HCT116 (cell line): ENCODE results near the gene MPV17L2.

ENCODE experiments used
- CEBPB ChIP-seq: IDR thresholded peaks from 2 replicates; pipeline ENCODE4 v1.6.1; 2012; ENCODE audit warnings: low read depth
- CTCF ChIP-seq, 3 experiments: fragments of 200-600 bp in 1 of 3; sonication (generic) in 1 of 3; IDR thresholded peaks in 2 of 3; conservative IDR thresholded peaks in 1 of 3; 2 replicates each; pipeline ENCODE4 v1.5.1; 2012 to 2017; ENCODE audit warnings: low read depth in 2 of 3, low read length in 2 of 3, antibody characterized with exemption in 1 of 3, borderline replicate concordance in 1 of 3, control low read depth in 1 of 3, mild to moderate bottlenecking in 1 of 3, mixed read lengths in 1 of 3, mixed run types in 1 of 3, moderate library complexity in 1 of 3; ENCODE audit not compliant: insufficient read depth in 1 of 3
- ELF1 ChIP-seq: IDR thresholded peaks from 2 replicates; pipeline ENCODE4 v1.6.1; 2012; ENCODE audit warnings: low read depth, borderline replicate concordance
- EZH2 ChIP-seq: fragments of 200-600 bp; sonication (generic); IDR thresholded peaks from 2 replicates; pipeline ENCODE4 v1.6.1; 2017; ENCODE audit warnings: antibody characterized with exemption, mixed run types
- FOSL1 ChIP-seq: IDR thresholded peaks from 2 replicates; pipeline ENCODE4 v1.6.1; 2012; ENCODE audit warnings: low read depth
- JUND ChIP-seq: IDR thresholded peaks from 2 replicates; pipeline ENCODE4 v1.6.1; 2012
- POLR2A ChIP-seq: IDR thresholded peaks from 2 replicates; pipeline ENCODE4 v1.7.0; 2011; ENCODE audit warnings: borderline replicate concordance; ENCODE audit not compliant: insufficient read depth, insufficient read length; ENCODE audit errors: extremely low read depth
- POLR2AphosphoS5 ChIP-seq: IDR thresholded peaks from 2 replicates; pipeline ENCODE4 v1.6.1; 2011; ENCODE audit warnings: mild to moderate bottlenecking, low read depth, low read length, moderate library complexity
- SIN3A ChIP-seq: IDR thresholded peaks from 2 replicates; pipeline ENCODE4 v1.6.1; 2012; ENCODE audit warnings: low read depth
- ZNF274 ChIP-seq: fragments of 200-500 bp; sonication (Bioruptor generic); IDR thresholded peaks from 2 replicates; pipeline ENCODE4 v1.6.1; 2014; ENCODE audit warnings: mild to moderate bottlenecking, low read depth, low read length, inconsistent platforms
- TF ChIP-seq, protein P1 (sequence below): IDR thresholded peaks from 2 replicates; pipeline ENCODE4 v1.6.1; 2011; ENCODE audit warnings: mild to moderate bottlenecking, low read length, moderate library complexity; ENCODE audit not compliant: insufficient replicate concordance; ENCODE audit errors: extremely low read depth
- TF ChIP-seq, protein P2 (sequence below): IDR thresholded peaks from 2 replicates; pipeline ENCODE4 v1.6.1; 2012; ENCODE audit warnings: low read depth

GRCh38 chr19:18161636-18162002 is 31.4 kb upstream of the MPV17L2 start:
- TF ChIP-seq CEBPB (no peak), CTCF (IDR thresholded peaks at IDR 0.05 in 2 of 3, conservative IDR thresholded peaks at IDR 0.05 in 1 of 3; ENCODE audit: borderline replicate concordance in 1 of 3, insufficient read depth in 1 of 3, low read depth in 2 of 3, low read length in 2 of 3) (no peak), EZH2 (no peak), FOSL1 (no peak), POLR2A (no peak), SIN3A (no peak), ZNF274 (no peak), POLR2AphosphoS5 (no peak), JUND (no peak), ELF1 (no peak)
- TF ChIP-seq, protein P1, sequence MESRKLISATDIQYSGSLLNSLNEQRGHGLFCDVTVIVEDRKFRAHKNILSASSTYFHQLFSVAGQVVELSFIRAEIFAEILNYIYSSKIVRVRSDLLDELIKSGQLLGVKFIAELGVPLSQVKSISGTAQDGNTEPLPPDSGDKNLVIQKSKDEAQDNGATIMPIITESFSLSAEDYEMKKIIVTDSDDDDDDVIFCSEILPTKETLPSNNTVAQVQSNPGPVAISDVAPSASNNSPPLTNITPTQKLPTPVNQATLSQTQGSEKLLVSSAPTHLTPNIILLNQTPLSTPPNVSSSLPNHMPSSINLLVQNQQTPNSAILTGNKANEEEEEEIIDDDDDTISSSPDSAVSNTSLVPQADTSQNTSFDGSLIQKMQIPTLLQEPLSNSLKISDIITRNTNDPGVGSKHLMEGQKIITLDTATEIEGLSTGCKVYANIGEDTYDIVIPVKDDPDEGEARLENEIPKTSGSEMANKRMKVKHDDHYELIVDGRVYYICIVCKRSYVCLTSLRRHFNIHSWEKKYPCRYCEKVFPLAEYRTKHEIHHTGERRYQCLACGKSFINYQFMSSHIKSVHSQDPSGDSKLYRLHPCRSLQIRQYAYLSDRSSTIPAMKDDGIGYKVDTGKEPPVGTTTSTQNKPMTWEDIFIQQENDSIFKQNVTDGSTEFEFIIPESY = no peak
- TF ChIP-seq, protein P2, sequence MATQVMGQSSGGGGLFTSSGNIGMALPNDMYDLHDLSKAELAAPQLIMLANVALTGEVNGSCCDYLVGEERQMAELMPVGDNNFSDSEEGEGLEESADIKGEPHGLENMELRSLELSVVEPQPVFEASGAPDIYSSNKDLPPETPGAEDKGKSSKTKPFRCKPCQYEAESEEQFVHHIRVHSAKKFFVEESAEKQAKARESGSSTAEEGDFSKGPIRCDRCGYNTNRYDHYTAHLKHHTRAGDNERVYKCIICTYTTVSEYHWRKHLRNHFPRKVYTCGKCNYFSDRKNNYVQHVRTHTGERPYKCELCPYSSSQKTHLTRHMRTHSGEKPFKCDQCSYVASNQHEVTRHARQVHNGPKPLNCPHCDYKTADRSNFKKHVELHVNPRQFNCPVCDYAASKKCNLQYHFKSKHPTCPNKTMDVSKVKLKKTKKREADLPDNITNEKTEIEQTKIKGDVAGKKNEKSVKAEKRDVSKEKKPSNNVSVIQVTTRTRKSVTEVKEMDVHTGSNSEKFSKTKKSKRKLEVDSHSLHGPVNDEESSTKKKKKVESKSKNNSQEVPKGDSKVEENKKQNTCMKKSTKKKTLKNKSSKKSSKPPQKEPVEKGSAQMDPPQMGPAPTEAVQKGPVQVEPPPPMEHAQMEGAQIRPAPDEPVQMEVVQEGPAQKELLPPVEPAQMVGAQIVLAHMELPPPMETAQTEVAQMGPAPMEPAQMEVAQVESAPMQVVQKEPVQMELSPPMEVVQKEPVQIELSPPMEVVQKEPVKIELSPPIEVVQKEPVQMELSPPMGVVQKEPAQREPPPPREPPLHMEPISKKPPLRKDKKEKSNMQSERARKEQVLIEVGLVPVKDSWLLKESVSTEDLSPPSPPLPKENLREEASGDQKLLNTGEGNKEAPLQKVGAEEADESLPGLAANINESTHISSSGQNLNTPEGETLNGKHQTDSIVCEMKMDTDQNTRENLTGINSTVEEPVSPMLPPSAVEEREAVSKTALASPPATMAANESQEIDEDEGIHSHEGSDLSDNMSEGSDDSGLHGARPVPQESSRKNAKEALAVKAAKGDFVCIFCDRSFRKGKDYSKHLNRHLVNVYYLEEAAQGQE = no peak
